Esophagus squamous epithelium (tissue), 4 donors: Measurements from ENCODE around the gene RAPGEF1.

Experiments used
- CTCF ChIP-seq, 6 experiments: fragments of 450-650 bp in 4 of 6; fragments of 200-600 bp in 2 of 6; sonication (generic) in 2 of 6; IDR thresholded peaks; one replicate each; pipeline ENCODE4 v1.5.1; 2016 to 2019; ENCODE audit warnings: antibody characterized with exemption in 6 of 6, mild to moderate bottlenecking in 4 of 6, moderate library complexity in 4 of 6
- POLR2A ChIP-seq, 4 donors: fragments of 450-650 bp; IDR thresholded peaks; one replicate each; pipeline ENCODE4 v1.6.1; 2017; ENCODE audit warnings: antibody characterized with exemption in 4 of 4, mild to moderate bottlenecking in 4 of 4, moderate library complexity in 3 of 4

- no peak for TF ChIP-seq CTCF (IDR thresholded peaks at IDR 0.05)
- no peak for TF ChIP-seq POLR2A (IDR thresholded peaks at IDR 0.05)
Measured at GRCh38 chr9:131701789-131702337, 38.0 kb downstream of the RAPGEF1 start.
